Activated gamma-delta T cell treated with anti-CD3 and anti-CD28 coated beads, Interleukin-2, amount 50 U/mL, for 16 hours (primary cell): ENCODE data around the gene WDR18.

Experiments
- DNase-seq: peaks from one replicate; pipeline ENCODE4 v3.0.0-alpha.2; 2020; ENCODE audit warnings: low read depth

WDR18 gene

GRCh38 chr19:1008268-1009040 is 24.3 kb downstream of the WDR18 start:
- DNase-seq = no peak

- DNase-seq = no peak
Observed at GRCh38 chr19:1009041-1009980, 25.2 kb downstream of the WDR18 start.

- DNase-seq = no peak
Observed at GRCh38 chr19:1009981-1010538, 25.9 kb downstream of the WDR18 start.

- DNase-seq = no peak
Observed at GRCh38 chr19:1010586-1011510, 26.7 kb downstream of the WDR18 start.

GRCh38 chr19:1011831-1012333 is 27.7 kb downstream of the WDR18 start:
- DNase-seq = no peak

GRCh38 chr19:1012334-1012733 is 28.2 kb downstream of the WDR18 start:
- DNase-seq = no peak

- no peak for DNase-seq
Observed at GRCh38 chr19:1013218-1013617, 29.1 kb downstream of the WDR18 start.

GRCh38 chr19:1014161-1015060 is 30.3 kb downstream of the WDR18 start:
- DNase-seq = no peak

GRCh38 chr19:1015061-1015781 is 31.1 kb downstream of the WDR18 start:
- no peak for DNase-seq

GRCh38 chr19:1015782-1016646 is 31.9 kb downstream of the WDR18 start:
- no peak for DNase-seq

GRCh38 chr19:1016647-1017114 is 32.5 kb downstream of the WDR18 start:
- DNase-seq = no peak

- DNase-seq = no peak
Observed at GRCh38 chr19:1017115-1017905, 33.2 kb downstream of the WDR18 start.

GRCh38 chr19:1017906-1018305 is 33.8 kb downstream of the WDR18 start:
- DNase-seq = no peak

GRCh38 chr19:1018393-1018792 is 34.2 kb downstream of the WDR18 start:
- DNase-seq = no peak

GRCh38 chr19:1018932-1019615 is 34.9 kb downstream of the WDR18 start:
- DNase-seq = no peak

- DNase-seq = no peak
Observed at GRCh38 chr19:1019616-1019961, 35.4 kb downstream of the WDR18 start.
